Osteoblast (primary cell): ENCODE measurements around the gene CEP43. TPM values are rescaled to one million over a fixed set of nuclear protein-coding genes. Genes with fewer than 3 reads are reported as not detected.

Experiments
- DNase-seq: peaks from one replicate; pipeline ENCODE4 v3.0.0; 2011; ENCODE audit warnings: low spot score, mixed read lengths; ENCODE audit not compliant: insufficient read length; ENCODE audit errors: missing footprints
- H2AFZ ChIP-seq: 2 replicates; pipeline ENCODE4 v1.6.0; 2011; ENCODE audit warnings: mild to moderate bottlenecking, low read length
- H3K27ac ChIP-seq: 2 replicates; pipeline ENCODE4 v1.5.1; 2011; ENCODE audit warnings: mild to moderate bottlenecking, low read depth, low read length, moderate library complexity
- H3K27me3 ChIP-seq: 2 replicates; pipeline ENCODE4 v1.6.0; 2012; ENCODE audit warnings: mild to moderate bottlenecking, control low read depth, inconsistent platforms, low read length, moderate library complexity; ENCODE audit not compliant: insufficient read depth
- H3K36me3 ChIP-seq: 2 replicates; pipeline ENCODE4 v1.5.1; 2011; ENCODE audit warnings: mild to moderate bottlenecking, low read length, control low read depth, moderate library complexity; ENCODE audit not compliant: insufficient read depth
- H3K4me1 ChIP-seq: 2 replicates; pipeline ENCODE4 v1.5.1; 2011; ENCODE audit warnings: mild to moderate bottlenecking, low read length, control low read depth, moderate library complexity; ENCODE audit not compliant: insufficient read depth
- H3K4me2 ChIP-seq: 2 replicates; pipeline ENCODE4 v1.6.0; 2011; ENCODE audit warnings: mild to moderate bottlenecking, low read length; ENCODE audit not compliant: insufficient read depth
- H3K4me3 ChIP-seq: fragments of 200-600 bp; sonication (generic); 3 replicates; pipeline ENCODE4 v1.5.1; 2012; ENCODE audit warnings: mild to moderate bottlenecking, low read length, inconsistent platforms; ENCODE audit not compliant: insufficient read depth
- H3K79me2 ChIP-seq: 2 replicates; pipeline ENCODE4 v1.6.0; 2012; ENCODE audit warnings: mild to moderate bottlenecking, low read length, control low read depth, inconsistent platforms; ENCODE audit not compliant: insufficient read depth
- H3K9me3 ChIP-seq: 2 replicates; pipeline ENCODE4 v1.5.1; 2011; ENCODE audit warnings: low read depth, low read length, control low read depth
- H4K20me1 ChIP-seq: 2 replicates; pipeline ENCODE4 v1.6.0; 2012; ENCODE audit warnings: mild to moderate bottlenecking, low read length, control low read depth; ENCODE audit not compliant: insufficient read depth
- CTCF ChIP-seq: IDR thresholded peaks from 2 replicates; pipeline ENCODE4 v1.5.1; 2011; ENCODE audit warnings: mild to moderate bottlenecking, low read depth, low read length, moderate library complexity; ENCODE audit errors: extremely low read depth
- total RNA-seq: library from RNA; depleted of rRNA; stranded (reverse); fragments of >200 nt; gene quantifications from 2 replicates; pipeline ENCODE4 v1.2.3, GENCODE V29; 2012

Gene CEP43
- total RNA-seq, 1 donor = 19.5 TPM

GRCh38 chr6:166956444-166957086 lies 42.6 kb upstream of the CEP43 start, which contains the start of gene RNASET2:
Gene RNASET2, minus strand, starts transcription at chr6:166956550. Its CDS starts 368 bp downstream, at chr6:166956182.
- no peaks in the 10 kb centered on the region for H3K79me2 ChIP-seq
- no peaks in the 10 kb centered on the region for H3K9me3 ChIP-seq
- H2AFZ ChIP-seq = peak within 1 kb of the TSS; percentile 90
- DNase-seq = peak; percentile 99
- no peak for TF ChIP-seq CTCF
- peak within 1 kb of the TSS; percentile 87 for H3K4me2 ChIP-seq
- H4K20me1 ChIP-seq = no peaks in the 10 kb centered on the region
- peaks cover 11% of the 10 kb centered on the region for H3K4me1 ChIP-seq
- H3K27ac ChIP-seq = peak within 1 kb of the TSS; percentile 37
- H3K27me3 ChIP-seq = no peaks in the 10 kb centered on the region
- H3K36me3 ChIP-seq = no peaks in the 10 kb centered on the region
- peak within 1 kb of the TSS; percentile 82 for H3K4me3 ChIP-seq

- Histone ChIP-seq H3K36me3 (no peaks in the 10 kb centered on the region), H2AFZ (peak overlapping the region; percentile 90), H3K27ac (no peak overlapping the region), H3K9me3 (no peaks in the 10 kb centered on the region), H3K79me2 (no peaks in the 10 kb centered on the region), H3K4me1 (peaks cover 11% of the 10 kb centered on the region), H3K4me2 (peak overlapping the region; percentile 87), H3K4me3 (peak overlapping the region; percentile 82), H3K27me3 (no peaks in the 10 kb centered on the region), H4K20me1 (no peaks in the 10 kb centered on the region)
- no peak for DNase-seq
- no peak for TF ChIP-seq CTCF
Observed at GRCh38 chr6:166957087-166957804, 42.0 kb upstream of the CEP43 start.

DNA sequence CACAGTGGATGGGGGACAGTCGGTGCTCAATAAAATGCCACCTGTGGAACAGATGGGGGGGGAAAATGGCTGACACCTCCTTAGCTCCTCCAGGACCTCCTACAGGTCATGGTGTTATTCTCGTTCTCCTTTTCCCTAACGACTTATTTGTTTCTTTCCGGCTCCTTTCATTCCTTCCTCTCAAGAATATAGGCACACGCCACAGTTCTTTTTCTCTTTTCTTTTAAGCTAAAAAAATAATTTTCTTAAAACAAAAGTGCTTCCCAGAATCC lies 41.5 kb upstream of the CEP43 start:
- no peak overlapping the region for H3K4me3 ChIP-seq
- H3K9me3 ChIP-seq = no peaks in the 10 kb centered on the region
- no peak overlapping the region for H3K4me2 ChIP-seq
- no peaks in the 10 kb centered on the region for H3K79me2 ChIP-seq
- TF ChIP-seq CTCF = no peak
- H3K27ac ChIP-seq = no peak overlapping the region
- no peak for DNase-seq
- H2AFZ ChIP-seq = no peak overlapping the region
- no peaks in the 10 kb centered on the region for H3K36me3 ChIP-seq
- H4K20me1 ChIP-seq = no peaks in the 10 kb centered on the region
- H3K27me3 ChIP-seq = no peaks in the 10 kb centered on the region
- H3K4me1 ChIP-seq = peaks cover 11% of the 10 kb centered on the region

DNA sequence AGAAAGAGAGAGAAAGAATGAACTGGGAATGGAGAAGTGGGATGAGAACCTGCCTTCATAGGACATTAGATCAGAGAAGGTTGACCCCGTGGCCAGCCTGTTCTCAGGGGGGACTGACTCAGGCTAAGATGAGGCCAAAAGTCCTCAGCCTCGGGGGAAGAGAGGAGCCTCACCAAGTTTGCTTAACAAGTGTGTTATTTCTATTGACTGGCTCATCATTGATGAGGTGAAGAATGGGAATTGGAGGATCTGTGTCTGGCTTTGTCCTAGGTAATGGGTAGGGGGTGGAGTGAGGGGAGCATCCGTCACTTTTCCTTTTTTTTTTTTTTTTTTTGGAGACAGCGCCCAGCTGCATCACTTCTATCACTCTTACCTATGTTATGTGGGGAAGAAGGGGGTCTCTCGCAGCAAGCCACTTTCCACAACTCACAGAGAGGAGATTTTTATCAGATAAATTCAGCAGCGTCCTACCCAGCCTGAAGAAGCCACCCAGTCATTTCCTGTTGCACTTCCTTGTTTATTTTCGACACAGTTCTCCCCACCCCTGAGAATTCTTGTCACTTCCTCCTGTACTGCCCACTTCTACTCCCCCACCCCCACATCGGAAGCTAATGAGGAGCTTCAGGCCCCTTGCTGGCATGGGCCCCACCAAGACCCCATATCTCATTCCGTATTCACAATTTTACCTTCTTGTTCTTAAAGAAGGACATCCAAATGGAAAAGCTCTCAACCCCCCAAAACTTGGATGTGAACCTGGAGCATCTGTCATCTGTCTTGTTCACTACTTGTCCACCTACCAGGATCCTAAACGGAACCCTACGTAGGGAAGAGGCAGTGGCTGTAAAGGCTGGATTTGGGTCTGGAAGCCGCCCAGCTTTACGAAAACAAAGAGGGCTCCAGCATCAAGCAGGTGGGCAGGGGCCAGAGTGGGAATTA lies 40.0 kb upstream of the CEP43 start:
- H4K20me1 ChIP-seq = no peaks in the 10 kb centered on the region
- no peaks in the 10 kb centered on the region for H3K9me3 ChIP-seq
- DNase-seq = peak; percentile 59
- no peaks in the 10 kb centered on the region for H3K27me3 ChIP-seq
- no peaks in the 10 kb centered on the region for H3K79me2 ChIP-seq
- no peak overlapping the region for H3K4me3 ChIP-seq
- peaks cover 11% of the 10 kb centered on the region for H3K4me1 ChIP-seq
- H3K27ac ChIP-seq = no peak overlapping the region
- no peak overlapping the region for H3K4me2 ChIP-seq
- no peak overlapping the region for H2AFZ ChIP-seq
- no peak for TF ChIP-seq CTCF
- no peaks in the 10 kb centered on the region for H3K36me3 ChIP-seq
